Left lung (tissue), 10 donors: Measurements from ENCODE around the gene GCFC2. TPM values are rescaled to one million over a fixed set of nuclear protein-coding genes. Genes with fewer than 3 reads are reported as not detected.

Experiments used
- ATAC-seq: fragments of 200-7000 bp; cut with Tn5 transposase; one replicate; pipeline ENCODE4 v1.9.1; 2020; ENCODE audit warnings: moderate library complexity
- DNase-seq, 4 donors: peaks; one replicate each; pipeline ENCODE4 v3.0.0-alpha.2; 2013 to 2020
- H3K27ac ChIP-seq, 2 donors: fragments of 200-600 bp; sonication (generic) in 1 of 2; one replicate each; pipeline versions ENCODE4 v1.5.0 to v1.8.0; 2020 to 2021
- H3K27me3 ChIP-seq, 2 donors: fragments of 200-600 bp; sonication (generic) in 1 of 2; one replicate each; pipeline versions ENCODE4 v1.5.0 to v1.8.0; 2020 to 2021
- H3K36me3 ChIP-seq, 2 donors: fragments of 200-600 bp; sonication (generic) in 1 of 2; one replicate each; pipeline versions ENCODE4 v1.5.0 to v1.8.0; 2020 to 2021
- H3K4me1 ChIP-seq, 2 donors: fragments of 200-600 bp; one replicate each; pipeline ENCODE4 v1.8.0; 2021
- H3K4me3 ChIP-seq, 2 donors: fragments of 200-600 bp; sonication (generic) in 1 of 2; one replicate each; pipeline versions ENCODE4 v1.5.0 to v1.8.0; 2020 to 2021; ENCODE audit warnings: mild to moderate bottlenecking in 1 of 2
- H3K9me3 ChIP-seq, 2 donors: fragments of 200-600 bp; sonication (generic) in 1 of 2; one replicate each; pipeline versions ENCODE4 v1.5.0 to v1.8.0; 2020 to 2021
- CTCF ChIP-seq, 2 donors: fragments of 200-600 bp; sonication (generic) in 1 of 2; IDR thresholded peaks; one replicate each; pipeline versions ENCODE4 v1.5.0 to v1.8.0; 2021; ENCODE audit warnings: antibody characterized with exemption in 2 of 2
- intact Hi-C, 2 donors: fragments of 100-400 bp; cut with DNase I; formaldehyde crosslinking; loops; one replicate each; pipeline versions ENCODE4 v1.11.2 to v1.14.2; 2022
- polyA plus RNA-seq, 6 donors: library from polyadenylated mRNA; unstranded; fragments of 120-200 nt; gene quantifications; one replicate each; pipeline ENCODE4 v1.2.1, GENCODE V29; 2013; ENCODE audit not compliant: insufficient read length in 6 of 6
- total RNA-seq, 2 donors: library from RNA; stranded (reverse); fragmentation: NEBNext Ultra II Directional; extraction: Animal tissue kit (Norgen Biotek cat#: 25700); gene quantifications; one replicate each; pipeline ENCODE4 v1.2.1, GENCODE V29; 2021
- donor health status: DM: no; HTN: yes; CAD: no.
- donor health status: DM: no; HTN: no; CAD: no.

Gene GCFC2
- total and polyA plus RNA-seq, 8 donors: 10.4 to 48.8 (median 45.2) TPM

GRCh38 chr2:75737961-75738360 lies 27.2 kb upstream of the GCFC2 start:
- Histone ChIP-seq H3K4me1 (no peaks in the 10 kb centered on the region), H3K36me3 (no peaks in the 10 kb centered on the region), H3K27me3 (no peaks in the 10 kb centered on the region), H3K27ac (no peak overlapping the region), H3K9me3 (no peaks in the 10 kb centered on the region), H3K4me3 (no peak overlapping the region)
- no peak for TF ChIP-seq CTCF (IDR thresholded peaks at IDR 0.05)
- intact Hi-C loops: no loop called here
- ATAC-seq: no peak
- DNase-seq: no peak

- TF ChIP-seq CTCF (IDR thresholded peaks at IDR 0.05): no peak
- Histone ChIP-seq H3K36me3 (no peaks in the 10 kb centered on the region), H3K27ac (no peak overlapping the region), H3K9me3 (no peaks in the 10 kb centered on the region), H3K27me3 (no peaks in the 10 kb centered on the region), H3K4me3 (no peak overlapping the region), H3K4me1 (no peaks in the 10 kb centered on the region)
- DNase-seq (no peak), ATAC-seq (no peak)
- intact Hi-C loops: no loop called here
Measured at GRCh38 chr2:75736276-75736675, 25.6 kb upstream of the GCFC2 start.

GRCh38 chr2:75729861-75730260 lies 19.1 kb upstream of the GCFC2 start:
- H3K36me3 ChIP-seq: no peaks in the 10 kb centered on the region
- H3K27ac ChIP-seq: no peak overlapping the region
- DNase-seq: peak in 1 of 4 donors; percentile 26
- H3K4me1 ChIP-seq: no peaks in the 10 kb centered on the region
- TF ChIP-seq CTCF (IDR thresholded peaks at IDR 0.05): no peak
- peaks cover 0 to 4% of the 10 kb centered on the region in 2 donors for H3K27me3 ChIP-seq
- ATAC-seq: peak; percentile 33
- no peak overlapping the region for H3K4me3 ChIP-seq
- intact Hi-C loops: no loop called here
- H3K9me3 ChIP-seq: no peaks in the 10 kb centered on the region

DNA sequence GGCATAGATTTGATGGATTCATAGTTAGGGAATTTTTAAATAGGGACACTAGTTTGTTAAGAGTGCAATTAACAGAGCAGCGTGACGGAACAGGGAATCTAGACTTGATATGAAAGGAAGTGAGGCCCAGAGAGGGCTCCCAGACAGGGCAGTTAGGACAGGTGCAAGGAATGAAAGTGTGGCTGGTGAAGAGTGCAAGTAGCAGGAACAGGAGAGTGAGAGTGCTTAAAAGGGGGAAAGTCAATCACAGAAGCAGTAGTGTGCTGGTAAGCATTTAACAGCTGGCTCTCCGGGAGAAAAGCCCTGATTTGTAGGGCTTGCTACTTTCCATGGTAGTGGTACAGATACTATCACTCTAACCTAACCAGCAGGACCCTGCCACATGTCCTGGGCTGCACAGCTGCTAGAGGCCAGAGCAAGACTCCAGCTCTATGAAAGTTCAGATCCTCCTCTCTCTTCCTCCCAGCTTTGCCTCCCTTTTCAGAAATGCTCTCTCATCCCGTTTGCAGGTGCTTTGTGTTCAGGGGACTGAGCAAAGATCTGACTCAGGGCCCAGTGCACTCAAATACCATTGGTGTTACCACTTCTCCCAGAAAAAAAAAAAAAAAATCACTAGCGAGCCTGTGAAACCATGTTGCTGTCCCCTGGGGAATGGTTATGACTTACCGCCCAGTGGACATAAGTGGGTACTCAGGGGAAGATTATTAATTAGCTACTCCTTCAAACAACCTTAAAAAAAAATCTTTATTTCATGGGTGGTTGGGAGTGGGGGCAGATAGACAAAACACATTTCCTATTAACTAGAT lies 18.1 kb upstream of the GCFC2 start:
- H3K9me3 ChIP-seq: no peaks in the 10 kb centered on the region
- no peaks in the 10 kb centered on the region for H3K36me3 ChIP-seq
- DNase-seq (no peak), ATAC-seq (peak; percentile 39)
- intact Hi-C loops: no loop called here
- no peaks in the 10 kb centered on the region for H3K4me1 ChIP-seq
- no peak for TF ChIP-seq CTCF (IDR thresholded peaks at IDR 0.05)
- no peak overlapping the region for H3K4me3 ChIP-seq
- H3K27me3 ChIP-seq: peaks cover 0 to 4% of the 10 kb centered on the region in 2 donors
- H3K27ac ChIP-seq: no peak overlapping the region

- Histone ChIP-seq H3K4me3 (no peak overlapping the region), H3K9me3 (no peaks in the 10 kb centered on the region), H3K27me3 (peaks cover 0 to 11% of the 10 kb centered on the region in 2 donors), H3K27ac (no peak overlapping the region), H3K4me1 (no peaks in the 10 kb centered on the region), H3K36me3 (no peaks in the 10 kb centered on the region)
- DNase-seq (no peak), ATAC-seq (no peak)
- TF ChIP-seq CTCF (IDR thresholded peaks at IDR 0.05): no peak
- intact Hi-C loops: no loop called here
Measured at GRCh38 chr2:75722687-75723086, 12.0 kb upstream of the GCFC2 start.
